Urothelium cell line (cell line): ENCODE measurements around the gene ACBD6.
A peak's percentile ranks its signal among the peaks of the same experiment; 100 is the strongest.
"Not testable (repeated sequence)": the region's sequence is repeated elsewhere in the genome, so short reads cannot be mapped to it uniquely, and the experiment has no call there.

Experiments used
- DNase-seq: peaks from one replicate; pipeline ENCODE4 v3.0.0; 2011; ENCODE audit warnings: low spot score, mixed read lengths
- FAIRE-seq: peaks from 2 replicates; lab custom pipeline; 2011; peaks lifted over from hg19 to GRCh38; lab: Jason Lieb, UNC

The ACBD6 gene

GRCh38 chr1:180424848-180425457 is 77.4 kb downstream of the ACBD6 start:
- no peak for FAIRE-seq

GRCh38 chr1:180421614-180422013 is 80.8 kb downstream of the ACBD6 start:
- no peak for FAIRE-seq
- DNase-seq: no peak

More at GRCh38 chr1:180424848-180425457, 77.4 kb downstream of the ACBD6 start:
- DNase-seq: no peak

DNA sequence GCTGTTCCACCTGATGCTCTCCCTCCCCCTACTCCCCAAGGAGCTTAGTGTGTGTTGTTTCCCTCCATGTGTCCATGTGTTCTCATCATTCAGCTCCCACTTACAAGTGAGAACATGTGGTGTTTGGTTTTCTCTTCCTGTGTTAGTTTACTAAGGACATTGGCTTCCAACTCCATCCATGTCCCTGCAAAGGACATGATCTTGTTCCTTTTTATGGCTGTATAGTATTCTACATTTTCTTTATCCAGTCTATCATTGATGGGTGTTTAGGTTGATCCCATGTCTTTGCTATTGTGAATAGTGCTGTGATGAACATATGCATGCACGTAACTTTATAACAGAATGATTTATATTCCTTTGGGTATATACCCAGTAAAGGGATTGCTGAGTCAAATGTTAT is 81.2 kb downstream of the ACBD6 start:
- DNase-seq, FAIRE-seq: not testable (repeated sequence)

- peak; percentile 23 for DNase-seq
- no peak for FAIRE-seq
Observed at GRCh38 chr1:180415985-180416633, 86.3 kb downstream of the ACBD6 start.

DNA sequence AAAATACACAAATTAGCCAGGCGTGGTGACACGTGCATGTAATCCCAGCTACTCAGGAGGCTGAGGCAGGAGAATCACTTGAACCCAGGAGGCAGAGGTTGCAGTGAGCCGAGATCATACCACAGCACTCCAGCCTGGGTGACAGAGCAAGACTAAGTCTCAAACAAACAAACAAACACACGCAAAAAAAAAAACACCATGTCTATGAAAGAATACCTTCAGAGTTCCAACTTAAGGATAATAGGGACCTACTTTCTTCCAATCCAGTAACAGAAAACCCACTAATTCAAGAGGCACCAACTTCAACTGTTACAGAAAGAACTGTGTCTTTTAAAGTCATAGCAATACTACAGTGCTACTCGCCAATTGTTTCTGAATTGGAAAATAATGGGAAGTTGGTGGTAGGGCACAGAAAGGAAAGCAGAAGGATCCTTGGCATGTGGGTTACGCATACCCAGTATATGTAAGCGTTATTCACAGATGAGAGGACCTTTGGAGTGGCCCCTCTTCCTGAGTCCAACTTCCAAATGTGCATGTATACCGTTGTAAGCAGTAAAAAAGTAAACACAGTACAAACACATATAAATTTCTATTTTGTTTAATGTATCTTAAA is 87.0 kb downstream of the ACBD6 start:
- FAIRE-seq (no peak), DNase-seq (no peak)

GRCh38 chr1:180412583-180412982 is 89.8 kb downstream of the ACBD6 start:
- DNase-seq: no peak
- no peak for FAIRE-seq

GRCh38 chr1:180408128-180408527 is 94.2 kb downstream of the ACBD6 start:
- DNase-seq, FAIRE-seq: not testable (repeated sequence)

DNA sequence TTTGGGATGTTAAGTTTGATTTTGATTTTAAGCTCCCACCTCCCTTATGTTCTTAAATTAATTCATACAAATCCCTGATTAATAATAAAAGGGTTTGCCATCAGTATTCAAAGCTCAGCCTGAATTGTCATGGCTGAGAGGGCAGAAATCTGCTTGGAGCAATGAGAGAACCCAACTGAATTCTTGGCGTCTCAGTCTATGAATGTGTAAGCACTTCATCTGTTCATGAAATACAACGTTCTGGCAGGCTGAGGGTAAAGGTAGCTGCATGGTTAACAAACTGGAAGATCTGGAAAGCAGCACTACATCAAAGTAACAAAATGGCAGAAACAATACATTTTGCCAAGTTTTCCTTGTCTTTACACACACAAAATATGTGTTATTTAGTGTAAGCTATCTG is 95.3 kb downstream of the ACBD6 start:
- FAIRE-seq: no peak
- no peak for DNase-seq

DNA sequence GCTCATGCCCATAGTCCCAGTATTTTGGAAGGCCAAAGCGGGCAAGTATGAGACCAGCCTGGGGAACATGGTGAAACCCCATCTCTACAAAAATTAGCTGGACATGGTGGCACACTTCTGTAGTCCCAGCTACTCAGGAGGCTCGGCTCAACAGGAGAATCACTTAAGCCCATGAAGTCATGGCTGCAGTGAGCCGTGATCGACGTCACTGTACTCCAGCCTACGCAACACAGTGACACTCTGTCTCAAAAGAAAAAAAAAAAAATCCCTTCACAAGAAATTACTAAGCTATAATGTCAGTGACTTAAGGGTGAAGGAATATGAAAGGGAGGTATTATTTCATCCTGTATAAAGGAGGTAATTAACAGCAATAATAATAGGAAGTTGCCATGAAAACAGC is 99.8 kb downstream of the ACBD6 start:
- DNase-seq (no peak), FAIRE-seq (no peak)

DNA sequence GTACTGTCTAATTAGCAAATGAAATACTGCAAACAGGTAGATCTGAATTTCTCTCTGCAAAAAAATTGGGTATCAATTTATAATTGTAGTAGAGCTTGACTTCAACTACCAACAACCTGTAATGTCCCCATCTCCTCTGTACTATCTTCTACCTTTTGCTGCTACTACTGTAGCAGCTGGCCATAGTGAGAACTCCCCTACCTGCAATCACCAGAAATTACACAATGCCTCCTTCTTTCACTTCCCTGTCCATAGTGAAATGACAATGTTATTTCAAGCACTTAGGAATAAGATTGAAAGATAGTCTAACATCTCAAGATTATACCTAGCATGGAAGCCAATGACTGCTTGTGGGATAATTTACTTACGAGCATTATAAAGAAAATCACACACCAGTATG is 100.4 kb downstream of the ACBD6 start:
- DNase-seq (no peak), FAIRE-seq (no peak)

- FAIRE-seq (no peak), DNase-seq (no peak)
Observed at GRCh38 chr1:180397175-180397574, 105.2 kb downstream of the ACBD6 start.

- no peak for DNase-seq
Observed at GRCh38 chr1:180392427-180393145, 109.8 kb downstream of the ACBD6 start.

DNA sequence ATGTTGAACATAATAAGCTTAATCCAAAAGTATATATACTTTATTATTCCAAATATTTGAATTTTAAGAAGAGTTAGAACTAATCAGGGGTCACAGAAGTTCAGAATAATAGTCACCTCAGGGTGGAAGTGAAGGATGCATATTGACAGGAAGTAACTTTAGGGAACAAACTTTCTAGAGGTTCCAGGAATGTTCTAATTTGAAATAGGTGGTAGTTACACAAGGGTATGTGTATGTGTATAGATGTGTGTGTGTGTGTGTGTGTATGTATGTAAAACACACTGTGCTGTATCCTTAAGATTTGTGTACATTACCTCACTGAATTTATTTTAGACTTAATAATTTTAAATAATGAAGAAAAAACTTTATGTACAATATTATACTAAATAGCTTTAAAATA is 110.4 kb downstream of the ACBD6 start:
- DNase-seq: no peak
- FAIRE-seq: no peak

More at GRCh38 chr1:180392427-180393145, 109.8 kb downstream of the ACBD6 start:
- FAIRE-seq: no peak

- FAIRE-seq: no peak
Observed at GRCh38 chr1:180387413-180387812, 115.0 kb downstream of the ACBD6 start.

DNA sequence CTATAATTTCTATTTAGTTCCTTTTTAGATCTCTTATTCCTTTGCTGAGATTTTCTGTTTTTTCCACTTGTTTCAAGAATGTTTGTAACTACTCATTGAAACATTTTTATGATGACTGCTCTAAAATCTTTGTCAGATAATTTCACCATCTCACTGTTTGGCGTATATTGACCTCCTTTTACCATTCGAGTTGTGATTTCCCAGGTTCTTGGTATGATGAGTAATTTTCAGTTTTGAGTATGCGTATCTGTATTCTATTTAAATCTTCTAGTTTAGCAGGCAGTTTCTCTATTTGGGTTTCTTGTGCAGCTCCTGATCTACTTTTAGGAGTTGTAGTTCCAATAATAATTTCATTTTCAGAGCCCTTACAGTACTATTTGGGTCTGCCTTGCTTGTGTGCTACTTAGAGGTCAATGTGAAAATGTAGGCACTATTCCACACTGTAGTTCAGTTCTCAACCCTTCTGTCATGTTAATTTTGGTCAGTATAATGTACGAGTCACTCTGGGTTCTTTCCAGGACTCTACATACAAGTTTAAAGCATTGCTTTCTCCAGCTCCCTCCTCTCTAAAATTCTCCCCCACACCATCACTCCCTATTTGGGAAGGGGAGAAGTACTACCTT is 115.5 kb downstream of the ACBD6 start:
- FAIRE-seq (no peak), DNase-seq (no peak)

More at GRCh38 chr1:180387413-180387812, 115.0 kb downstream of the ACBD6 start:
- DNase-seq: no peak

GRCh38 chr1:180385144-180385543 is 117.2 kb downstream of the ACBD6 start:
- no peak for FAIRE-seq
- no peak for DNase-seq

DNA sequence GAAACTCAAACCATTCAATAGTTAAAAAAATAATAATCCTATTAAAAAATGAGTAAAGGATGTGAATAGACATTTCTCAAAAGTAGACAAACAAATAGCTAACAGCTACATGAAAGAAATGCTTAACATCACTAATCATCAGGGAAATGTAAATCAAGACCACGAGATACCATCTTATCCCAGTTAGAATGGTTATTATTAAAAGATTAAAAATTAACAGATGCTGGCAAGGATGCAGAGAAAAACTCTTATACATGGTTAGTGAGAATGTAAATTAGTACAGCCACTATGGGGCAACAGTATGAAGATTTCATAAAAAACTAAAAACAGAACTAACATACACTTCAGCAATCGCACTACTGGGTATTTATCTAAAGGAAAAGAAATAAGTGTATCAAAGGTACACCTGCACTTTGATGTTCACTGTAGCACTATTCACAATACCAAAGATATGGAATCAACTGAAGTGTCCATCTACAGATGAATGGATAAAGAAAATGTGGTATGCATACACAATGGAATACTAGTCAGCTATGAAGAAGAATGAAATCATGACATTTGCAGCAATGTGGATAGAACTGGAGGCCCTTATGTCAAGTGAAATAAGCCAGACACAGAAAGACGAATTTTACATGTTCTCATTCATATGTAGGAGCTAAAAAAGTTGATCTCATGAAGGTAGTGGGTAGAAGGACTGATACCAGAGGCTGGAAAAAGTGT is 117.9 kb downstream of the ACBD6 start:
- DNase-seq (no peak), FAIRE-seq (no peak)

DNA sequence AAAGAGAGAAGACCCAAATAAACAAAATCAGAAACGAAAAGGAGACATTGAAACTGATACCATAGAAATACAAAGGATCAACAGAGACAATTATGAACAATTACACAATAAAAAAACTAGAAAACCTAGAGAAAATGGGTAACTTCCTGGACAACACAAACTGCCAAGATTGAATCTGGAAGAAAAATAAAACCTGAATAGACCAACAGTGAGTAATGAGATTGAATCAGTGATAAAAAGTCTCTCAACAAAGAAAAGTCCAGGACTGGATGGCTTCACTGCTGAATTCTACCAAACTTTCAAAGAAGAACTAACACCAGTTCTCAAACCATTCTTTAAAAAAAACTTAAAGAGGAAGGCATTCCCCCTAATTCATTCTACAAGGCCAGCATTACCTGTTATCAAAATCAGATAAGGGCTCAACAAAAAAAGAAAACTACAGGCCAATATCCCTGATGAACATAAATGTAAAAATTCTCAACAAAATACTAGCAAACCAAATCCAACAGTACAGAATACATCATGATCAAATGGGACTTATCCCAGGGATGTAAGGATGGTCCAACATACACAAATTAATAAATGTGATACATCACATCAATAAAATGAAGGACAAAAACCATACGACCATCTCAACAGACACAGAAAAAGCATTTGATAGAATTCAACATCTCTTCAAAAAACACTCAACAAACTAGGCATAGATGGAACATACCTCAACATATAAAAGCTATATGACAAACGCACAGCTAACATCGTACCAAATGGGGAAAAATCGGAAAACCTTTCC is 119.9 kb downstream of the ACBD6 start:
- no peak for FAIRE-seq

DNA sequence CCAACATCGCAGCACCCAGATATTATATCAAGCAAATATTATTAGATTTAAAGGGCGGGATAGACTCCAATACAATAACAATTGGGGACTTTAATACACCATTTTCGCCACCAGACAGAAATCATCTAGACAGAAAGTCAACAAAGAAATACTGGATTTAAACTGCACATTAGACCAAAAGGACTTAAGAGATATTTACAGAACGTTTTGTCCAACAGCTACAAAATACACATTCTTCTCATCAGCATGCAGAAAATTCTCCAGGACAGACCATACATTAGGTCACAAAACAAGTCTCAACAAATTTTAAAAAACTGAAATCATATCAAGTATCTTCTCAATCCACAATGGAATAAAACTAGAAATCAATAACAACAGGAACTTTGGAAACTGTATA is 121.2 kb downstream of the ACBD6 start:
- no peak for FAIRE-seq
- DNase-seq: no peak

More for the DNA sequence above, 119.9 kb downstream of the ACBD6 start:
- DNase-seq: no peak
